ENCODE results near the gene HPSE2.

Gene HPSE2

GRCh38 chr10:98577168-98577567 lies 658.5 kb downstream of the HPSE2 start:
- TF ChIP-seq EZH2phosphoT487 (conservative IDR thresholded peaks at IDR 0.05; ENCODE audit: low read length) (no peak), CTCF (IDR thresholded peaks at IDR 0.05; ENCODE audit: insufficient read depth, low read length, poor library complexity, severe bottlenecking) (no peak)
- Histone ChIP-seq H3K27me3 (ENCODE audit: low read length) (no peaks in the 10 kb centered on the region), H3F3A (ENCODE audit: insufficient read depth) (no peaks in the 10 kb centered on the region), H2AFZ (ENCODE audit: low read depth, low read length, severe bottlenecking) (no peak overlapping the region), H3K79me2 (ENCODE audit: insufficient read depth, low read length) (no peaks in the 10 kb centered on the region), H3K36me3 (ENCODE audit: low read length) (no peaks in the 10 kb centered on the region), H3K9me3 (ENCODE audit: insufficient read depth, low read length) (no peaks in the 10 kb centered on the region), H3K9me2 (replicated peaks; ENCODE audit: insufficient read depth, low read length) (no peaks in the 10 kb centered on the region), H3K4me2 (ENCODE audit: low read depth, low read length, poor library complexity, severe bottlenecking) (no peak overlapping the region), H3K4me3 (ENCODE audit: insufficient read depth, low read length, poor library complexity, severe bottlenecking) (no peak overlapping the region), H4K20me1 (ENCODE audit: low read depth, low read length) (no peaks in the 10 kb centered on the region), H3K27ac (ENCODE audit: low read depth, low read length) (no peak overlapping the region), H3K9ac (ENCODE audit: low read length) (no peak overlapping the region)

- H2AFZ ChIP-seq (ENCODE audit: low read depth, low read length, severe bottlenecking), result no peak overlapping the region
- no peak overlapping the region for H3K4me2 ChIP-seq (ENCODE audit: low read depth, low read length, poor library complexity, severe bottlenecking)
- H3K9me2 ChIP-seq (replicated peaks; ENCODE audit: insufficient read depth, low read length), result no peaks in the 10 kb centered on the region
- no peaks in the 10 kb centered on the region for H4K20me1 ChIP-seq (ENCODE audit: low read depth, low read length)
- H3F3A ChIP-seq (ENCODE audit: insufficient read depth), result no peaks in the 10 kb centered on the region
- H3K9ac ChIP-seq (ENCODE audit: low read length), result no peak overlapping the region
- H3K27ac ChIP-seq (ENCODE audit: low read depth, low read length), result no peak overlapping the region
- H3K79me2 ChIP-seq (ENCODE audit: insufficient read depth, low read length), result no peaks in the 10 kb centered on the region
- H3K27me3 ChIP-seq (ENCODE audit: low read length), result no peaks in the 10 kb centered on the region
- H3K36me3 ChIP-seq (ENCODE audit: low read length), result no peaks in the 10 kb centered on the region
- H3K4me3 ChIP-seq (ENCODE audit: insufficient read depth, low read length, poor library complexity, severe bottlenecking), result no peak overlapping the region
- H3K9me3 ChIP-seq (ENCODE audit: insufficient read depth, low read length), result no peaks in the 10 kb centered on the region
- TF ChIP-seq EZH2phosphoT487 (conservative IDR thresholded peaks at IDR 0.05; ENCODE audit: low read length) (no peak), CTCF (IDR thresholded peaks at IDR 0.05; ENCODE audit: insufficient read depth, low read length, poor library complexity, severe bottlenecking) (no peak)
Measured at GRCh38 chr10:98576096-98576495, 659.6 kb downstream of the HPSE2 start.

GRCh38 chr10:98572594-98572993 lies 663.1 kb downstream of the HPSE2 start:
- no peaks in the 10 kb centered on the region for H3F3A ChIP-seq (ENCODE audit: insufficient read depth)
- no peak overlapping the region for H3K27ac ChIP-seq (ENCODE audit: low read depth, low read length)
- H3K36me3 ChIP-seq (ENCODE audit: low read length), result no peaks in the 10 kb centered on the region
- no peaks in the 10 kb centered on the region for H3K9me3 ChIP-seq (ENCODE audit: insufficient read depth, low read length)
- H2AFZ ChIP-seq (ENCODE audit: low read depth, low read length, severe bottlenecking), result no peak overlapping the region
- no peaks in the 10 kb centered on the region for H4K20me1 ChIP-seq (ENCODE audit: low read depth, low read length)
- no peak for TF ChIP-seq EZH2phosphoT487 (conservative IDR thresholded peaks at IDR 0.05; ENCODE audit: low read length)
- no peak for TF ChIP-seq CTCF (IDR thresholded peaks at IDR 0.05; ENCODE audit: insufficient read depth, low read length, poor library complexity, severe bottlenecking)
- no peak overlapping the region for H3K4me2 ChIP-seq (ENCODE audit: low read depth, low read length, poor library complexity, severe bottlenecking)
- no peaks in the 10 kb centered on the region for H3K79me2 ChIP-seq (ENCODE audit: insufficient read depth, low read length)
- H3K9me2 ChIP-seq (replicated peaks; ENCODE audit: insufficient read depth, low read length), result no peaks in the 10 kb centered on the region
- H3K9ac ChIP-seq (ENCODE audit: low read length), result no peak overlapping the region
- H3K4me3 ChIP-seq (ENCODE audit: insufficient read depth, low read length, poor library complexity, severe bottlenecking), result no peak overlapping the region
- H3K27me3 ChIP-seq (ENCODE audit: low read length), result no peaks in the 10 kb centered on the region
